ENCODE measurements around the gene NRDE2. TPM values are rescaled to one million over a fixed set of nuclear protein-coding genes. Genes with fewer than 3 reads are reported as not detected.

NRDE2 gene
- total RNA-seq, 5 donors from 2014 or later (not counting 1 experiment from before 2014, with no cell fraction given) = 20.5 to 26.7 (median 23.1) TPM

DNA sequence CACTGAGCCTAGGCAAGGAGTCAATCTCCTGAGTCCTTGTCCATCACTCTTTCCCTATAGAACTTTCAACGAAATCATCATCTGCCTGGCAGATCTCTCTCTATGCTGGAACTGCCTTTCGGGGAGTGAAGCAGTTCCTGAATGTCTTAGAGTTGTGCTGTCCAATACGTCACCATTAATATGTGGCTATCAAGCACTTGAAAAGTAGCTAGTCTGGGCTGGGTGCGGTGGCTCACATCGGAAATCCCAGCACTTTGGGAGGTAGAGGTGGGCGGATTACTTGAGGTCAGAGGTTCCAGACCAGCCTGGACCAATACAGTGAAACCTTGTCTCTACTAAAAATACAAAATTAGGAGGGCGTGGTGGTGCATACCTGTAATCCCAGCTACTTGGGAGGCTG lies 35.1 kb downstream of the NRDE2 start:
- ChIA-PET POLR2A (no interaction called here), CTCF (interaction anchor here in 1 of 2 donors (0.7 kb wide), 1 partner anchor 401 kb away, joined by 3 read pairs; no protein-coding TSS in a partner anchor)
- no peak overlapping the region for H3K27ac Mint-ChIP-seq
- Histone ChIP-seq H3K27ac (ENCODE audit: low read length) (no peak overlapping the region), H3K4me1 (ENCODE audit: control insufficient read depth in 1 of 2, extremely low read depth in 1 of 2, insufficient read depth in 2 of 2, low read length in 2 of 2) (peaks cover 0 to 2% of the 10 kb centered on the region in 2 experiments), H3K27me3 (replicated peaks in 1 of 2; ENCODE audit: control insufficient read depth in 2 of 2, extremely low read depth in 1 of 2, insufficient read depth in 2 of 2, low read length in 1 of 2) (no peaks in the 10 kb centered on the region), H3K36me3 (ENCODE audit: control insufficient read depth in 2 of 2, extremely low read depth in 1 of 2, insufficient read depth in 1 of 2, low read length in 1 of 2) (peaks cover 16 to 63% of the 10 kb centered on the region in 2 donors), H3K9me3 (no peaks in the 10 kb centered on the region), H3K4me3 (ENCODE audit: control insufficient read depth in 1 of 2, extremely low read depth in 1 of 2, low read length in 1 of 2) (no peak overlapping the region)
- WGBS (ENCODE audit: insufficient coverage) = no CpG with 5 or more reads among the region's 7 CpGs
- DNase-seq = no peak
- no peak overlapping the region for H3K4me3 Mint-ChIP-seq
- H3K36me3 Mint-ChIP-seq = peaks cover 53% of the 10 kb centered on the region
- peaks cover 10 to 11% (median 11%) of the 10 kb centered on the region in 3 donors for H3K4me1 Mint-ChIP-seq
- ATAC-seq (replicated peaks in 1 of 4) = no peak
- H3K9me3 Mint-ChIP-seq = no peaks in the 10 kb centered on the region
- H3K27me3 Mint-ChIP-seq = no peaks in the 10 kb centered on the region

DNA sequence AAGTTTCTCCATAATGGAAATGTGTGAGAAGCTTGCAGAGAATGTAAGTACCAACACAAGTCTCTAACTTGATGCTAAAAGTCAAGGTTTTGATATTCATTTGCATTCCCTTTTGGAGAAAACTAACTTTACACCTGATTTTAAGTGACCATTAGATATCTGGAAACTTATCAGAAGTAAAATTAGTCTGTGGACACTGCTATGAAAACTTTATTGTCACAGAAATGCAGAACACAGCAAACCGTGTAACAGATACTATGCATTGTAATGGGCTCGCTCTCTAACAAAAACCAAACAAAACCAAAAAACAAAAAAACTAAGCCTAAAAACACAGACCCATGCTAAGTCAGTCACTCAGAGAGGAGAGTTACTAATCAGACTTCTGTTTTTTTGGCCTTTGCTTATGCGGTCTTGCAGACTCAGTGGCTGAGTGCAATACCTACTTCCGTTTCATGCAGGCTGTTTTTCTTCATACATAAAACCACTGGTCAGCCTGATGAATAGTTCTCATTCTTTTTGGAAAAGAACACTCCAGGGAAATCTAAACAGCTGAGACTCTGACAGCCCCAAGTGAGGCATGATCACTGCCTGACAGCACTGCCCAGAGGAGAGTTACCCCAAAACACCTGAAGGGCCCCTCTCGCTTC lies 35.7 kb downstream of the NRDE2 start:
- 100% methylated on average over 2 of the region's 5 CpGs for WGBS (ENCODE audit: insufficient coverage)
- ChIA-PET CTCF (no interaction called here), POLR2A (no interaction called here)
- DNase-seq = no peak
- Histone ChIP-seq H3K27me3 (replicated peaks in 1 of 2; ENCODE audit: control insufficient read depth in 2 of 2, extremely low read depth in 1 of 2, insufficient read depth in 2 of 2, low read length in 1 of 2) (no peaks in the 10 kb centered on the region), H3K9me3 (no peaks in the 10 kb centered on the region), H3K4me3 (ENCODE audit: control insufficient read depth in 1 of 2, extremely low read depth in 1 of 2, low read length in 1 of 2) (no peak overlapping the region), H3K27ac (ENCODE audit: low read length) (no peak overlapping the region), H3K36me3 (ENCODE audit: control insufficient read depth in 2 of 2, extremely low read depth in 1 of 2, insufficient read depth in 1 of 2, low read length in 1 of 2) (peaks cover 14 to 69% of the 10 kb centered on the region in 2 donors), H3K4me1 (ENCODE audit: control insufficient read depth in 1 of 2, extremely low read depth in 1 of 2, insufficient read depth in 2 of 2, low read length in 2 of 2) (peaks cover 0 to under 1% of the 10 kb centered on the region in 2 experiments)
- no peak for ATAC-seq (replicated peaks in 1 of 4)
- H3K4me3 Mint-ChIP-seq = no peak overlapping the region
- H3K27ac Mint-ChIP-seq = no peak overlapping the region
- peaks cover 5 to 8% (median 5%) of the 10 kb centered on the region in 3 donors for H3K4me1 Mint-ChIP-seq
- H3K9me3 Mint-ChIP-seq = no peaks in the 10 kb centered on the region
- peaks cover 53% of the 10 kb centered on the region for H3K36me3 Mint-ChIP-seq
- no peaks in the 10 kb centered on the region for H3K27me3 Mint-ChIP-seq

DNA sequence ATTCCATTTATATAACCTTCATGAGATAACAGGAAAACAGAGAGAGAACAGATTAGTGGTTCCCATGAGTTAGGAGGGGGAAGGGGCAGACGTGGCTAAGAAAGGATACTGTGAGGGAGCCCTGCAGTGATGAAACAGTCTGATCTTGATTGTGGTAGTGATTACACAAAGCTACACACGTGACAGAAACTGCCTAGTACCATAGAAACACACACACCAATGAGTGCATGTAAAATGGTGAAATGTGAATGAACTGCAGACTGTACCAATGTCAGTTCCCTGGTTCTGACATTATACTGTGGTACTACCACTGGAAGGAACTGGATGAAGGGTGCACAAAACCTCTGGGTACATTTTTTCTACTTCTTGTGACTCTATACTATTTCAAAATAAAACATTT lies 36.9 kb downstream of the NRDE2 start:
- Mint-ChIP-seq H3K27me3 (no peaks in the 10 kb centered on the region), H3K27ac (no peak overlapping the region), H3K4me3 (no peak overlapping the region), H3K4me1 (peaks cover 0 to 3% (median 0%) of the 10 kb centered on the region in 3 donors), H3K36me3 (peaks cover 56% of the 10 kb centered on the region), H3K9me3 (no peaks in the 10 kb centered on the region)
- H3K36me3 ChIP-seq (ENCODE audit: control insufficient read depth in 2 of 2, extremely low read depth in 1 of 2, insufficient read depth in 1 of 2, low read length in 1 of 2) = peaks cover 14 to 77% of the 10 kb centered on the region in 2 donors
- no peak overlapping the region for H3K27ac ChIP-seq (ENCODE audit: low read length)
- no peaks in the 10 kb centered on the region for H3K9me3 ChIP-seq
- ATAC-seq (replicated peaks in 1 of 4) (no peak), DNase-seq (no peak)
- no peak overlapping the region for H3K4me3 ChIP-seq (ENCODE audit: control insufficient read depth in 1 of 2, extremely low read depth in 1 of 2, low read length in 1 of 2)
- WGBS (ENCODE audit: insufficient coverage) = no CpG with 5 or more reads among the region's 2 CpGs
- ChIA-PET POLR2A (no interaction called here), CTCF (no interaction called here)
- H3K4me1 ChIP-seq (ENCODE audit: control insufficient read depth in 1 of 2, extremely low read depth in 1 of 2, insufficient read depth in 2 of 2, low read length in 2 of 2) = no peaks in the 10 kb centered on the region
- no peaks in the 10 kb centered on the region for H3K27me3 ChIP-seq (replicated peaks in 1 of 2; ENCODE audit: control insufficient read depth in 2 of 2, extremely low read depth in 1 of 2, insufficient read depth in 2 of 2, low read length in 1 of 2)

DNA sequence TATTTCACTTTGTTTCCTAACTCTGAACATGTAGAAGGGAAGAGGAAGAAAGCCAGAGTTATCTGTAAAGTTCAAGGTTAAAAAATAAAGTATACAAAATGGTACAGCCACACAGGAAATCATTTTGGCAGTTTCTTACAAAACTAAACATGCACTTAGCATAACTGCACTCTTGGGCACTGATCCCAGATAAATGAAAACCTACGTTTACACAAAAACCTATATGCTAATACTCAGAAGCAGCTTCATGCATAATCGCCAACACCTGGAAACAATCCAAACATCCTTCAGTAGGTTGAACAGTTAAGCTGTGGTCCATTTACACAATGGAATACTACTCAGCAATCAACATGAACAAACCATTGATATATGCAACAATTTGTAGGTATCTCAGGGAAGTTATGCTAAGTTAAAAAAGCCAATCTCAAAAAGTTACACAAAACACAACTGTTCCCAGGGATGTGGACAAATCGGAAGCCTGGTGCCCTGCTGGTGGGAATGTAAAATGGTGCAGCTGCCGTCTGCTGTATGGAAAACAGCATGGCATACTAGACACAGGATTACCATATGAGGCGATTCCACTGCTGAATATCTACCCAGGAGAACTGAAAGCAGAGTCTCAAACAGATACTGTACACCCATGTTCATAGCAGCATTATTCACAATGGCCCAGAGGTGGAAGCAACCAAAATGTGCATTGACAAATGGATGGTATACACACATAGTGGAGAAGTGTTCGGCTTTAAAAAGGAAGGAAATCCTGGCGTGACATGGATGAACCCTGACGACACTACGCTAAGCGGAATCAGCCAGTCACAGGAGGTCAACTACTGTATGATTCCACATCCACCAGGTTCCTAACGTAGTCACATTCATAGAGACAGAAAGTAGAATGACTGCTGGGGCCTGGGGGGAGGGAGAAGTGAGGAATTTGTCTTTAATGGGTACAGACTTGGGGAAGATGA lies 37.7 kb downstream of the NRDE2 start:
- DNase-seq = no peak
- Mint-ChIP-seq H3K9me3 (no peaks in the 10 kb centered on the region), H3K36me3 (peaks cover 52% of the 10 kb centered on the region), H3K27me3 (no peaks in the 10 kb centered on the region), H3K4me1 (peaks cover 0 to 3% (median 0%) of the 10 kb centered on the region in 3 donors), H3K27ac (peak overlapping the region in 1 of 2 donors; percentile 45), H3K4me3 (no peak overlapping the region)
- ATAC-seq (replicated peaks in 1 of 4) = no peak
- H3K36me3 ChIP-seq (ENCODE audit: control insufficient read depth in 2 of 2, extremely low read depth in 1 of 2, insufficient read depth in 1 of 2, low read length in 1 of 2) = peaks cover 14 to 75% of the 10 kb centered on the region in 2 donors
- POLR2A ChIA-PET = no interaction called here
- 95% methylated on average over 7 of the region's 11 CpGs for WGBS (ENCODE audit: insufficient coverage)
- H3K27me3 ChIP-seq (replicated peaks in 1 of 2; ENCODE audit: control insufficient read depth in 2 of 2, extremely low read depth in 1 of 2, insufficient read depth in 2 of 2, low read length in 1 of 2) = no peaks in the 10 kb centered on the region
- H3K4me3 ChIP-seq (ENCODE audit: control insufficient read depth in 1 of 2, extremely low read depth in 1 of 2, low read length in 1 of 2) = no peak overlapping the region
- H3K9me3 ChIP-seq = no peaks in the 10 kb centered on the region
- no peak overlapping the region for H3K27ac ChIP-seq (ENCODE audit: low read length)
- no peaks in the 10 kb centered on the region for H3K4me1 ChIP-seq (ENCODE audit: control insufficient read depth in 1 of 2, extremely low read depth in 1 of 2, insufficient read depth in 2 of 2, low read length in 2 of 2)
- CTCF ChIA-PET = no interaction called here

DNA sequence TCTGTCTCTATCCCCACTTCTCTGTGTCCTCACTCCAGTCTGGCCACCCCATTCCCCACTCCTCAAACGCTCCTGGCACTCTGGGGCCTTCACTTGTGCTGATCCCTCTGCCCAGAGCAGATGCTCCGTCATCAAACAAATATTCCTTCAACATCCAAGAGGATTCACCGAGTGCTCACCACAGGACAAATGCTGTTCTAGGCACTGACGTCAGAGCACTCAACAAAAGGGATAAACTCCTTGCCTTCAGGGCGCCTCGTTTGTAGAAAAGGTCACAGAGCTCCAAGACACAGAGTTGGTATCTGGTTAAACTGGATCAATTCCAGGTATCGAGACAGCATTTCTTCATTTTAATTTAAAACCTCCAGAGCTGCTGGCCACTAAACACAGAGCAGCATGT lies 40.0 kb downstream of the NRDE2 start:
- Histone ChIP-seq H3K9me3 (no peaks in the 10 kb centered on the region), H3K4me1 (ENCODE audit: control insufficient read depth in 1 of 2, extremely low read depth in 1 of 2, insufficient read depth in 2 of 2, low read length in 2 of 2) (no peaks in the 10 kb centered on the region), H3K27ac (ENCODE audit: low read length) (no peak overlapping the region), H3K36me3 (ENCODE audit: control insufficient read depth in 2 of 2, extremely low read depth in 1 of 2, insufficient read depth in 1 of 2, low read length in 1 of 2) (peaks cover 19 to 80% of the 10 kb centered on the region in 2 donors), H3K27me3 (replicated peaks in 1 of 2; ENCODE audit: control insufficient read depth in 2 of 2, extremely low read depth in 1 of 2, insufficient read depth in 2 of 2, low read length in 1 of 2) (no peaks in the 10 kb centered on the region), H3K4me3 (ENCODE audit: control insufficient read depth in 1 of 2, extremely low read depth in 1 of 2, low read length in 1 of 2) (no peak overlapping the region)
- DNase-seq = no peak
- peaks cover 0 to 3% (median 0%) of the 10 kb centered on the region in 3 donors for H3K4me1 Mint-ChIP-seq
- H3K27me3 Mint-ChIP-seq = no peaks in the 10 kb centered on the region
- H3K36me3 Mint-ChIP-seq = peaks cover 55% of the 10 kb centered on the region
- no peak for ATAC-seq (replicated peaks in 1 of 4)
- 100% methylated on average over 4 of the region's 7 CpGs for WGBS (ENCODE audit: insufficient coverage)
- H3K27ac Mint-ChIP-seq = no peak overlapping the region
- H3K9me3 Mint-ChIP-seq = no peaks in the 10 kb centered on the region
- CTCF ChIA-PET = interaction anchor here in 1 of 2 donors (0.6 kb wide), 1 partner anchor 405 kb away, joined by 4 read pairs; no protein-coding TSS in a partner anchor
- no peak overlapping the region for H3K4me3 Mint-ChIP-seq
- POLR2A ChIA-PET = no interaction called here

DNA sequence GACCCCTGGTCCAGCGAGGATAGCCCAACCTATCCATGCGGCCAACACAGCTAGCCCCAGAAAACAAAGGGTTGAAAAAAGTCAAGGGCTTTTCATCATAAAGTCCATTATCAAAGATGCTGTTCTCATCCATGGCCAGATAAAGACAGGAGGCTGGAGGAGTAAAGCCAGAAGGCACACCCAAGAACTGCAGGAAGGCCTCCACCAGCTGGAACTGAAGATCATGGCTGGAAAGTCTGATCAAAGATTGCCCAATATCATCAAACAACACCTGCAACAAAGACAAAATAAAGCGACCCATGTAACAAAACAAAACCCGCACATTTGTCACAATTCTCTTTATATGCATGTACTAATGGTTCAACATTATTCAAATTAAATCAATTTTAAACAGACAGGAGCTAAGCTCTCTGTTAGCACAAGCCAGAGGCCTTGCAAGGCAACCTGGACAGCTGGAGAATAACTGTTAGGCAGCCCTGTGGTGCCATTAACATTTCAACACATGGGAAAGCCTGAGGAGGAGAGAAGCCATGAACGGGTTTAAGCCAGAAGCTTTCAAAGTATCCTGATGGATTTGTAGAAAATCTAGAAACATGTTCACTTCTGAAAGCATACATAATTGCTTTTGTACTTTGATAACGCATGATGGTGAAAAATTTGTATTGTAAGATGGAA lies 41.3 kb downstream of the NRDE2 start:
- Mint-ChIP-seq H3K27ac (no peak overlapping the region), H3K4me1 (peaks cover 0 to 3% (median 0%) of the 10 kb centered on the region in 3 donors), H3K27me3 (no peaks in the 10 kb centered on the region), H3K36me3 (peaks cover 55% of the 10 kb centered on the region), H3K4me3 (no peak overlapping the region), H3K9me3 (no peaks in the 10 kb centered on the region)
- H3K4me1 ChIP-seq (ENCODE audit: control insufficient read depth in 1 of 2, extremely low read depth in 1 of 2, insufficient read depth in 2 of 2, low read length in 2 of 2) = no peaks in the 10 kb centered on the region
- no peak overlapping the region for H3K4me3 ChIP-seq (ENCODE audit: control insufficient read depth in 1 of 2, extremely low read depth in 1 of 2, low read length in 1 of 2)
- H3K27ac ChIP-seq (ENCODE audit: low read length) = no peak overlapping the region
- WGBS (ENCODE audit: insufficient coverage) = 100% methylated on average over 2 of the region's 6 CpGs
- H3K9me3 ChIP-seq = no peaks in the 10 kb centered on the region
- H3K27me3 ChIP-seq (replicated peaks in 1 of 2; ENCODE audit: control insufficient read depth in 2 of 2, extremely low read depth in 1 of 2, insufficient read depth in 2 of 2, low read length in 1 of 2) = no peaks in the 10 kb centered on the region
- POLR2A ChIA-PET = no interaction called here
- CTCF ChIA-PET = interaction anchor here in 1 of 2 donors (0.5 to 1.3 kb wide), 2 partner anchors 407 to 1068 kb away, joined by 3 to 7 read pairs; no protein-coding TSS in a partner anchor
- DNase-seq = no peak
- H3K36me3 ChIP-seq (ENCODE audit: control insufficient read depth in 2 of 2, extremely low read depth in 1 of 2, insufficient read depth in 1 of 2, low read length in 1 of 2) = peaks cover 19 to 81% of the 10 kb centered on the region in 2 donors
- no peak for ATAC-seq (replicated peaks in 1 of 4)

Data from T-cell (primary cell).